DOHH2 (cell line): Measurements from ENCODE around the gene BABAM2.

ENCODE experiments used
- H3F3A ChIP-seq: fragments of 200-600 bp; sonication (generic), shearing (Covaris generic); 2 replicates; pipeline ENCODE4 v1.6.0; 2016; ENCODE audit warnings: antibody characterized with exemption, mild to moderate bottlenecking; ENCODE audit not compliant: control insufficient read depth, insufficient read depth
- H3K27ac ChIP-seq: fragments of 200-600 bp; sonication (generic); 2 replicates; pipeline ENCODE4 v1.5.1; 2014; ENCODE audit warnings: low read depth, mild to moderate bottlenecking, low read length, moderate library complexity
- H3K27me3 ChIP-seq: fragments of 200-600 bp; sonication (generic); 2 replicates; pipeline ENCODE4 v1.6.1; 2014; ENCODE audit warnings: mild to moderate bottlenecking, low read length, mixed read lengths; ENCODE audit not compliant: control insufficient read depth
- H3K36me3 ChIP-seq: fragments of 200-600 bp; sonication (generic); 2 replicates; pipeline ENCODE4 v1.6.1; 2014; ENCODE audit warnings: mild to moderate bottlenecking, low read length, moderate library complexity, mixed read lengths; ENCODE audit not compliant: control insufficient read depth
- H3K4me1 ChIP-seq: fragments of 200-600 bp; sonication (generic); 2 replicates; pipeline ENCODE4 v1.6.1; 2014; ENCODE audit warnings: mild to moderate bottlenecking, low read length, mixed read lengths; ENCODE audit not compliant: control insufficient read depth
- H3K4me2 ChIP-seq: fragments of 200-600 bp; sonication (generic); 2 replicates; pipeline ENCODE4 v1.6.0; 2014; ENCODE audit warnings: mild to moderate bottlenecking, low read length, moderate library complexity
- H3K4me3 ChIP-seq: fragments of 200-600 bp; sonication (generic); 2 replicates; pipeline ENCODE4 v1.5.1; 2014; ENCODE audit warnings: mild to moderate bottlenecking, low read length, mixed read lengths
- H3K79me2 ChIP-seq: fragments of 200-600 bp; sonication (generic); 2 replicates; pipeline ENCODE4 v1.6.1; 2014; ENCODE audit warnings: mild to moderate bottlenecking, low read length, mixed read lengths; ENCODE audit not compliant: control insufficient read depth
- H3K9me2 ChIP-seq: fragments of 200-600 bp; sonication (generic); replicated peaks from 2 replicates; pipeline ENCODE4 v1.6.1; 2014; ENCODE audit warnings: mild to moderate bottlenecking, low read length, mixed read lengths; ENCODE audit not compliant: control insufficient read depth
- H3K9me3 ChIP-seq: fragments of 200-600 bp; sonication (generic); 2 replicates; pipeline ENCODE4 v1.6.1; 2014; ENCODE audit warnings: antibody characterized with exemption, low read length, mixed read lengths; ENCODE audit not compliant: control insufficient read depth, insufficient read depth
- H4K20me1 ChIP-seq: fragments of 200-600 bp; sonication (generic); 2 replicates; pipeline ENCODE4 v1.6.0; 2014; ENCODE audit warnings: low read depth, mild to moderate bottlenecking, antibody characterized with exemption, low read length, moderate library complexity; ENCODE audit not compliant: control insufficient read depth, insufficient read depth
- EZH2phosphoT487 ChIP-seq: fragments of 200-600 bp; sonication (generic); IDR thresholded peaks from 2 replicates; pipeline ENCODE4 v1.6.1; 2017; ENCODE audit warnings: borderline replicate concordance, mild to moderate bottlenecking, antibody characterized with exemption, low read length, moderate library complexity, mixed read lengths
- TF ChIP-seq, protein P1 (sequence below): fragments of 200-600 bp; sonication (generic); IDR thresholded peaks from one replicate; pipeline ENCODE4 v1.5.1; 2014; ENCODE audit warnings: antibody characterized with exemption, mild to moderate bottlenecking, low read depth, low read length; ENCODE audit not compliant: poor library complexity, severe bottlenecking

Gene BABAM2

DNA sequence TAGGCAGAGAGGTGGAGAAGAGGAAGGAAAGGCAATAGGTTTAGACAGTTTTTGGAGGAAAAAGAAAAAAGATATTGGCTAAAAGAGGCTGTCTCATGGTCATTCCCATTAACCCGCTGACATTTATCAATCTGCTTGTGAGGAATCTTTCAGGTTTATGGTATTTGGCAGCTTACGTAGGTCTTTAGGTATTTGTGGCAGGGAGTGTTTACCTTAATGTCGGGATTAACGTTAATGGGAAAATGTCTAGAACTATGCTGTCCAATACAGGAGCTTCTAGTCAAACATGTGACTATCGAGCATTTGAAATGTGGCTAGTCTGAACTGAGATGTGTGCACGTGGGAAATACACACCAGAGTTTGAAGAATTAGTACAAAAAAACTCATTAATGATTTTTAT lies 144.2 kb downstream of the BABAM2 start:
- Histone ChIP-seq H4K20me1 (no peaks in the 10 kb centered on the region), H3K4me1 (no peaks in the 10 kb centered on the region), H3K27me3 (no peaks in the 10 kb centered on the region), H3F3A (no peaks in the 10 kb centered on the region), H3K4me2 (no peak overlapping the region), H3K79me2 (no peaks in the 10 kb centered on the region), H3K36me3 (no peaks in the 10 kb centered on the region), H3K9me2 (no peaks in the 10 kb centered on the region), H3K27ac (no peak overlapping the region), H3K4me3 (no peak overlapping the region), H3K9me3 (no peaks in the 10 kb centered on the region)
- TF ChIP-seq, protein P1, sequence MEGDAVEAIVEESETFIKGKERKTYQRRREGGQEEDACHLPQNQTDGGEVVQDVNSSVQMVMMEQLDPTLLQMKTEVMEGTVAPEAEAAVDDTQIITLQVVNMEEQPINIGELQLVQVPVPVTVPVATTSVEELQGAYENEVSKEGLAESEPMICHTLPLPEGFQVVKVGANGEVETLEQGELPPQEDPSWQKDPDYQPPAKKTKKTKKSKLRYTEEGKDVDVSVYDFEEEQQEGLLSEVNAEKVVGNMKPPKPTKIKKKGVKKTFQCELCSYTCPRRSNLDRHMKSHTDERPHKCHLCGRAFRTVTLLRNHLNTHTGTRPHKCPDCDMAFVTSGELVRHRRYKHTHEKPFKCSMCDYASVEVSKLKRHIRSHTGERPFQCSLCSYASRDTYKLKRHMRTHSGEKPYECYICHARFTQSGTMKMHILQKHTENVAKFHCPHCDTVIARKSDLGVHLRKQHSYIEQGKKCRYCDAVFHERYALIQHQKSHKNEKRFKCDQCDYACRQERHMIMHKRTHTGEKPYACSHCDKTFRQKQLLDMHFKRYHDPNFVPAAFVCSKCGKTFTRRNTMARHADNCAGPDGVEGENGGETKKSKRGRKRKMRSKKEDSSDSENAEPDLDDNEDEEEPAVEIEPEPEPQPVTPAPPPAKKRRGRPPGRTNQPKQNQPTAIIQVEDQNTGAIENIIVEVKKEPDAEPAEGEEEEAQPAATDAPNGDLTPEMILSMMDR: no peak
- TF ChIP-seq EZH2phosphoT487: no peak

- no peak overlapping the region for H3K27ac ChIP-seq
- no peaks in the 10 kb centered on the region for H3K27me3 ChIP-seq
- no peaks in the 10 kb centered on the region for H3F3A ChIP-seq
- no peaks in the 10 kb centered on the region for H3K36me3 ChIP-seq
- no peaks in the 10 kb centered on the region for H3K4me1 ChIP-seq
- no peaks in the 10 kb centered on the region for H3K9me3 ChIP-seq
- H3K4me3 ChIP-seq: no peak overlapping the region
- TF ChIP-seq EZH2phosphoT487: no peak
- TF ChIP-seq, protein P1: no peak
- H3K9me2 ChIP-seq: no peaks in the 10 kb centered on the region
- no peaks in the 10 kb centered on the region for H4K20me1 ChIP-seq
- no peak overlapping the region for H3K4me2 ChIP-seq
- no peaks in the 10 kb centered on the region for H3K79me2 ChIP-seq
Measured at GRCh38 chr2:28035163-28035690, 144.7 kb downstream of the BABAM2 start.

DNA sequence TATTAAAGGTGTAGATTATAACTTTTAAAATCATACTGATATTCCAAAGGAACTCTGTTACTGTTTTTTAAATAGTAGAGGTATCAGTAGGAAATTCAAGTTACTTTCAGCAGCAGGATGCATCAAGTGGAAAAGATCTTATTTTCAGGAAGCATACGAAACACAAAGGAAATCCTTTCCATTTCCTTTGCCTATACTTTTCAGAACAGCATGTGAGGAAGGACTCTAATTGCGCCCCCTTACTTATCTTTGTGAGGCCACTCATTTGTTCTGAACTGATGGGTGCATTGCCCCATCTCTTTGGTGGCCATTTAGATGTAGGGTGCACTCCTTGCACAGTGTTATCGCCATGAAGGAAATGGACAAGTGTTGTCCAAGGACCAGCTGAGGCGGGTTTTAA lies 145.3 kb downstream of the BABAM2 start:
- TF ChIP-seq, protein P1: no peak
- no peak for TF ChIP-seq EZH2phosphoT487
- Histone ChIP-seq H3K27me3 (no peaks in the 10 kb centered on the region), H3K4me1 (no peaks in the 10 kb centered on the region)

More for the DNA sequence above, 145.3 kb downstream of the BABAM2 start:
- no peaks in the 10 kb centered on the region for H3K9me2 ChIP-seq
- no peaks in the 10 kb centered on the region for H3K79me2 ChIP-seq
- H3K27ac ChIP-seq: no peak overlapping the region
- no peaks in the 10 kb centered on the region for H3K9me3 ChIP-seq
- H4K20me1 ChIP-seq: no peaks in the 10 kb centered on the region
- no peak overlapping the region for H3K4me2 ChIP-seq
- H3K4me3 ChIP-seq: no peak overlapping the region
- H3K36me3 ChIP-seq: no peaks in the 10 kb centered on the region
- no peaks in the 10 kb centered on the region for H3F3A ChIP-seq
